Fibroblast of pulmonary artery (primary cell): ENCODE data around the gene C1orf35.

Experiments
- DNase-seq: peaks from one replicate; pipeline ENCODE4 v3.0.0-alpha.2; 2010; ENCODE audit warnings: low read depth
- H3K4me3 ChIP-seq: replicated peaks from 2 replicates; pipeline ENCODE4 v1.5.1; 2011; ENCODE audit warnings: low read depth, mild to moderate bottlenecking, control low read depth, low read length, moderate library complexity
- CTCF ChIP-seq: IDR thresholded peaks from 2 replicates; pipeline ENCODE4 v1.5.1; 2011; ENCODE audit warnings: mild to moderate bottlenecking, control low read depth, low read length, inconsistent platforms; ENCODE audit errors: missing control alignments

The C1orf35 gene

GRCh38 chr1:228134591-228134990 is 31.5 kb upstream of the C1orf35 start:
- H3K4me3 ChIP-seq, result no peak overlapping the region
- DNase-seq, result no peak
- no peak for TF ChIP-seq CTCF

GRCh38 chr1:228131766-228132165 is 28.6 kb upstream of the C1orf35 start:
- no peak for TF ChIP-seq CTCF
- DNase-seq, result no peak
- H3K4me3 ChIP-seq, result no peak overlapping the region

GRCh38 chr1:228125185-228125584 is 22.1 kb upstream of the C1orf35 start:
- no peak for TF ChIP-seq CTCF
- no peak overlapping the region for H3K4me3 ChIP-seq
- no peak for DNase-seq

- no peak for DNase-seq
- no peak for TF ChIP-seq CTCF
- H3K4me3 ChIP-seq, result no peak overlapping the region
Measured at GRCh38 chr1:228123505-228123904, 20.4 kb upstream of the C1orf35 start.

GRCh38 chr1:228122921-228123441 is 19.9 kb upstream of the C1orf35 start:
- TF ChIP-seq CTCF, result no peak
- DNase-seq, result no peak
- H3K4me3 ChIP-seq, result no peak overlapping the region

- DNase-seq, result no peak
- TF ChIP-seq CTCF, result no peak
Measured at GRCh38 chr1:228120857-228121489, 17.8 kb upstream of the C1orf35 start.

GRCh38 chr1:228120351-228120750 is 17.2 kb upstream of the C1orf35 start:
- DNase-seq, result no peak
- H3K4me3 ChIP-seq, result no peak overlapping the region
- TF ChIP-seq CTCF, result no peak

More at GRCh38 chr1:228120857-228121489, 17.8 kb upstream of the C1orf35 start:
- no peak overlapping the region for H3K4me3 ChIP-seq
